Measurements from ENCODE around the gene PLEKHG4.

DNA sequence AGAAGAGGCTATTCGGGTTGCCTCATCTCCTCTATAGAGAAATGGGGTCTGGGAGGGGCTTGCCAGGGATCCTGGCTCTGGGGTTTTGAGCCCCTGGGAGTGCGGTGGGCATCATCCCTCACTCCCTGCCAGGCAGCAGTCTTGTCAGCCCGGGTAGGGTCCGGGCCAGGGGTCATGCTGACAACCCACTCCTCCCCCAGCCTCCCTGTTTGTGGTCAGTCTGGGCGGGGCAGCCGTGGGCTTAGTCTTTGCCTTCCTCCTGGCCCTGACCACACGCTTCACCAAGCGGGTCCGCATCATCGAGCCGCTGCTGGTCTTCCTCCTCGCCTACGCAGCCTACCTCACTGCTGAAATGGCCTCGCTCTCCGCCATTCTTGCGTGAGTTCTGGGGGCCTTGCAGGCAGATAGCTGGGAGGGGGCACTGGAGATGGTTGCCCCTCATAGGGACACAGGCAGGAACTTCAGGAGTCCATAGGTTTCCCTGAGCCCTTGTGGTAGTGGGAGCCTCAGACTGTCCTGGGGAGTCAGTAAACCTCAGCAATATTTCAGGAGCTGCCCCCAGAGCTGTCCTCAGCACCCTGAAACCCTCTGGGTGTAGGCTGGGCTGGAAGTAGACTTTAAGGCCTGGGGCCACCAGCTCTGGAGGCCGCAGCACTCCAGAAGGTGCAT, 23.6 kb upstream of the PLEKHG4 start:
- TF ChIP-seq POLR2A (IDR thresholded peaks at IDR 0.05) (no peak), POLR2AphosphoS5 (IDR thresholded peaks at IDR 0.05) (no peak), EP300 (IDR thresholded peaks at IDR 0.05) (no peak)
- TF ChIP-seq, protein P1, sequence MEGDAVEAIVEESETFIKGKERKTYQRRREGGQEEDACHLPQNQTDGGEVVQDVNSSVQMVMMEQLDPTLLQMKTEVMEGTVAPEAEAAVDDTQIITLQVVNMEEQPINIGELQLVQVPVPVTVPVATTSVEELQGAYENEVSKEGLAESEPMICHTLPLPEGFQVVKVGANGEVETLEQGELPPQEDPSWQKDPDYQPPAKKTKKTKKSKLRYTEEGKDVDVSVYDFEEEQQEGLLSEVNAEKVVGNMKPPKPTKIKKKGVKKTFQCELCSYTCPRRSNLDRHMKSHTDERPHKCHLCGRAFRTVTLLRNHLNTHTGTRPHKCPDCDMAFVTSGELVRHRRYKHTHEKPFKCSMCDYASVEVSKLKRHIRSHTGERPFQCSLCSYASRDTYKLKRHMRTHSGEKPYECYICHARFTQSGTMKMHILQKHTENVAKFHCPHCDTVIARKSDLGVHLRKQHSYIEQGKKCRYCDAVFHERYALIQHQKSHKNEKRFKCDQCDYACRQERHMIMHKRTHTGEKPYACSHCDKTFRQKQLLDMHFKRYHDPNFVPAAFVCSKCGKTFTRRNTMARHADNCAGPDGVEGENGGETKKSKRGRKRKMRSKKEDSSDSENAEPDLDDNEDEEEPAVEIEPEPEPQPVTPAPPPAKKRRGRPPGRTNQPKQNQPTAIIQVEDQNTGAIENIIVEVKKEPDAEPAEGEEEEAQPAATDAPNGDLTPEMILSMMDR (IDR thresholded peaks at IDR 0.05) = no peak

Measured in sigmoid colon (tissue), 4 donors.